HG02938 (cell line): Measurements from ENCODE around the gene RAPGEF2.
"Not testable (repeated sequence)": the region's sequence is repeated elsewhere in the genome, so short reads cannot be mapped to it uniquely, and the experiment has no call there.

Experiments
- ATAC-seq: cut with Tn5 transposase; IDR thresholded peaks from one replicate; pipeline ENCODE4 v1.9.1; 2021; ENCODE audit warnings: mild to moderate bottlenecking, moderate library complexity; ENCODE audit not compliant: unreplicated experiment

Gene RAPGEF2, protein sequence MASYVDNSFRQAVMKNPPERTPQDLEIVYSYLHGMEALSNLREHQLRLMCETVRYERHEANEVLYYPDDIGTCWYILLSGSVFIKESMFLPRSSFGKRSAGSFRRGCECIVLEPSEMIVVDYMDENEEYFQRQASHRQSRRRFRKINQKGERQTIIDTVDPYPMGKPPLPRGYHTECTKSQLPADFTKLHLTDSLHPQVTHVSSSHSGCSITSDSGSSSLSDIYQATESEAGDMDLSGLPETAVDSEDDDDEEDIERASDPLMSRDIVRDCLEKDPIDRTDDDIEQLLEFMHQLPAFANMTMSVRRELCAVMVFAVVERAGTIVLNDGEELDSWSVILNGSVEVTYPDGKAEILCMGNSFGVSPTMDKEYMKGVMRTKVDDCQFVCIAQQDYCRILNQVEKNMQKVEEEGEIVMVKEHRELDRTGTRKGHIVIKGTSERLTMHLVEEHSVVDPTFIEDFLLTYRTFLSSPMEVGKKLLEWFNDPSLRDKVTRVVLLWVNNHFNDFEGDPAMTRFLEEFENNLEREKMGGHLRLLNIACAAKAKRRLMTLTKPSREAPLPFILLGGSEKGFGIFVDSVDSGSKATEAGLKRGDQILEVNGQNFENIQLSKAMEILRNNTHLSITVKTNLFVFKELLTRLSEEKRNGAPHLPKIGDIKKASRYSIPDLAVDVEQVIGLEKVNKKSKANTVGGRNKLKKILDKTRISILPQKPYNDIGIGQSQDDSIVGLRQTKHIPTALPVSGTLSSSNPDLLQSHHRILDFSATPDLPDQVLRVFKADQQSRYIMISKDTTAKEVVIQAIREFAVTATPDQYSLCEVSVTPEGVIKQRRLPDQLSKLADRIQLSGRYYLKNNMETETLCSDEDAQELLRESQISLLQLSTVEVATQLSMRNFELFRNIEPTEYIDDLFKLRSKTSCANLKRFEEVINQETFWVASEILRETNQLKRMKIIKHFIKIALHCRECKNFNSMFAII (N-terminal part only)

DNA sequence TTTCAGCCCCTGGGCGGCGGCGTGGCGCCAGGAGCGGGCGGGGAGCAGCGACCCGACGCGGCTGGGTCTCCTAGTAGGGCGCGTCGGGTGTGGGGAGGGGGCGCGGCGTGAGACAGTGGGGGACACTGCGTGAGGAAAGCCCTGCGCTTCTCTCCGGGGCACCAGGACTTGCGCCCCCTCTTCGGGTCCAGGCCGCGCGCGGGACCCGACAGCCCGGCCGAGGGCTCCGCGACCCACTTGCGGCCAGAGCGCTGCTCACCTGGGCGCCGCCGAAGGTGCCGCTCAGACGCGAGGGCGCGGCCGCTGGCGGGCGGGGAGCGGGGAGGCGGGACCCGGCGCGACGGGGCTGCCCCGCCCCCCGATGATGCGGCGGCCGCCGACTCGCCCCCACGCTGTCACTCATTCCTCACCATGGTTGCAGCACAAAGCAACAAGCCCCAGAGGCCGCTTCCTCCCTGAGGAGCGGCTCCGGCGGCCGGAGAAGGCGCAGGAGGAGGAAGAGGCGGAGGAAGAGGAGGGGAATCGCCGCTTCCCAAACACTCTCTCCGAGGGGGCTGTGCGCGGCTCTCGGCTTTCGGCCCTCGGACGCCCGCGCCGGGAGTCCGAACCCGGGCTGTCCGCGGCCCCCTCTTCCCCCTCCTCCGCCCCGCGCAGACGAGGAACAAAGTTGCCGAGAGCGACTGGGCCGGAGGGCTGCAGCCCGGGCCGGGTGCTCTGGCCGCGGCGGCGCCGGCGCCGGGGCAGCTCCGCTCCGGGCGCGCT is at the start of gene RAPGEF2:
Gene RAPGEF2, plus strand, starts transcription at position 458 of the 762 bp plus-strand sequence. CDS start 1,084 bp downstream, outside the sequence.
- peak; percentile 74 for ATAC-seq

GRCh38 chr4:159055833-159056232 is 47.0 kb upstream of the RAPGEF2 start:
- ATAC-seq, result no peak

DNA sequence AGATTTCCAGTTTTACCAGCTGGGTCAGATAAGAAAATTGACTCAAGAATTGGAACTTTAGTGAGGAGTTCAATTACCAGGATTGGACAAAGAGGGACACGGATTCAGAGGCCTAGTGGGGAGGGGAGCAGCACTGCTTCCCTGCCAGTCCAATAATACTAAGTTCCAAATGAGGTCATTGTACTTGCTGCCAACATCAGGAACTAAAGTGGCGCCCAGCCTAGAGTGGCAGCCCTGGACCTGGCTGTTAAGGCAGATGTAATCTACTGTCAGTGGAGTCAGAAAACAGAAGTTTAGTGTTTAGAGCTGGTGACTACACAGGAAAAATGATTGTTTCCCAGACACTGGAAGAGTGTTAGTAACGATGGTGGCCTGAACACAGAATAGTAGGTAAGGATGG is 42.7 kb upstream of the RAPGEF2 start:
- ATAC-seq, result no peak

DNA sequence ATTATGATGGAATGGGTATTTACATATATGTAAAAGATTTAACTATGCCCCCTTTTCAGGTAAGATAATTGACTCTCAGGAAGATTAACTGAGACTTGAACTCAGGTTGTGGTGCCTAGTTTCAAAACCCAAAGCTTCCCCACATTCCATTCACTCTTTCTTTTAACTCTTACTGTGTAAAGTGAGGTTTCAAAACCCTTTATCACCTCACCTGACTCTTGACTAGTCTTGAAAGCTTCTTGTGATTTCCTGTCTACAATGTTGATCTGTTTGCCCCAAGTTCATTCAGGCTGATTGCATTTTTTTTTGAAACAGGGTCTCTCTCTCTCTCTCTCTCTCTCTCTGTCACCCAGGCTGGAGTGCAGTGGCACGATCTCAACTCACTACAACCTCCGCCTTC is 40.5 kb upstream of the RAPGEF2 start:
- no peak for ATAC-seq

GRCh38 chr4:159065513-159066240 is 37.2 kb upstream of the RAPGEF2 start:
- no peak for ATAC-seq

DNA sequence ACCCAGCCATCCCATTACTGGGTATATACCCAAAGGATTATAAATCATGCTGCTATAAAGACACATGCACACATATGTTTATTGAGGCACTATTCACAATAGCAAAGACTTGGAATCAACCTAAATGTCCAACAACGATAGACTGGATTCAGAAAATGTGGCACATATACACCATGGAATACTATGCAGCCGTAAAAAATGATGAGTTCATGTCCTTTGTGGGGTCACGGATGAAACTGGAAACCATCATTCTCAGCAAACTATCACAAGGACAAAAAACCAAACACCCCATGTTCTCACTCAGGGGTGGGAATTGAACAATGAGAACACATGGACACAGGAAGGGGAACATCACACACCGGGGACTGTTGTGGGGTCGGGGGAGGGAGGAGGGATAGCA is 34.7 kb upstream of the RAPGEF2 start:
- ATAC-seq, result not testable (repeated sequence)

GRCh38 chr4:159069922-159070321 is 33.0 kb upstream of the RAPGEF2 start:
- ATAC-seq, result no peak

DNA sequence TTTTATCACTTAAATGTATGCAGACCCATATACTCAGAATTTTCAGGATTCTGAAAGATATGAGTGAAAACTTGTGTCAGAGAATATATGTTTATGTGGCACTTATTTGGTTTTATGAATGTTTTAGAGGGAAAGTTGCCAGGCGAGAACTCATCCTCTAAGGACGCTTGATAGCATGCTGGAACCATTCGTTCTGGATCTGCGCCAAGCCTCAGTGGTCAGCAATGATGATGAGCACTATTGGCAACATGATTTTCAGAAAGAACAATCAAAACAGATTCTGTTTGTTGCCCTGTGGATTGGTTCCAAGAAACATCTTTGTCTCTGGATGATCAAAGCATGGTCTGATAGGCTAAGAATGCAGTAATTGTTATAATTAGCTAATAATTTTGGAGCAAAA is 32.1 kb upstream of the RAPGEF2 start:
- ATAC-seq, result no peak

DNA sequence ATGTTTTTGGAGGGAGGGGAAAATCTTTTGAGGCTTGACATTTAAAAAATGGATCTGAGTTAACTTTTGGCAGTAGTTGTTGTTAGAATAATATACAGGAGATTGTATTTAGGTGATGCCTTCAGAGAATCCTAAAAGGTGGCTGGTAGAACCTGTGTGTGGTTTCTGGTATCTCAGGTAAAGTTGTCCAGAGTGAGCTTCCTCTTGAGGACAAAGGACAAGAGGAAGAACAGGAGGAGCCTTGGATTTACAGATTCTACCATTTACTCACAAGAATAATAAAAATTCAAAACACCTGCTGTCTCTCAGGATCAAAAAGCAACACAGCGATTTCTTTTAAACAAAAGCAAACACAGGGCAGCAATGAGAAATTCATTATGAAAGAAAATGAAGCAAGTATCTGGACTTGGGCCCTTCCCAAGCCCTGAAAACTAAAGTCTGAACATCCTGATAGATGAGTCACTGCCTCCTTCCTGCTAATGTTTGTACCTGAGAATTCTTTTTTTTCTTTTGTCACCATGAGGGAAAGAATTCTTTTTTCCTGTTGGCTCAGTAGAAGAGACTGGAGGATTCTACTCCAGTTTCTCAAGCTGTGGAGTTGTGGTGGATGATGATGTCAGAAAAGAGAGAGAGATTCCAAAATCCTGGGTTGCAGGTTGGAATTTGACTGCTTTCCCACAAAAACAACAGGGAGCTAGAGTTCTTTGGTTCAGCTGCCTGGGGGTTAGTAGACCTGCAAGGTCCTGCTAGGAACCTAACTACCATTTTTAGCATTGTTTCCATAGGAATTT is 31.5 kb upstream of the RAPGEF2 start:
- no peak for ATAC-seq

DNA sequence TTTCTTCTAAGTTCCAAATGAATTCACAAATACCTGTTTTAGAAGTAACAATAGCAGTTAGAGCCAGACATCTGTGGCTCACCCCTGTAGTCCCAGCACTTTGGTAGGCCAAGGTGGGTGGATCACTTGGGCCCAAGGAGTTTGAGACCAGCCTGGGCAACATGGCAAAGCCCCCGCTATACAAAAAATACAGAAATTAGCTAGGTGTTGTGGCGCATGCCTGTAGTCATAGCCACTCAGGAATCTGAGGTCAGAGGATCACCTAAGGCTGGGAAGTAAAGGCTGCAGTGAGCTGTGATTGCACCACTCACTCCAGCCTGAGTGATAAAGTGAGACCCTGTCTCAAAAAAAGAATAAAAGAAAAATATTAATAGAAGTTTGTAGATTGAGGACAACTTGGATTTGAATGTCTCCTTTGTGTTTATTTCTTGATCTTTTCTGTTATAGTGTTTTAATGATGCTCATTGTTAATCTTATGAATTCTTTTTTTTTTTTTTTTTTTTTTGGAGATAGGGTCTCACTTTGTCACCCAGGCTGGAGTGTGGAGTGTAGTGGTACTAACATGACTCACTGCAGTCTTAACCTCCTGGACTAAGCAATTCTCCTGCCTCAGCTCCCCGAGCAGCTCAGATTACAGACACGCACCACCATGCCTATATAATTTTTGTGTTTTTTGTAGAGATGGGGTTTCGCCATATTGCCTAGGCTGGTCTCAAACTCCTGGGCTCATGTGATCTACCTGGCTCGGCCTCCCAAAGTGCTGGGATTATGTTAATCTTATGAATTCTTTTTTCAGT is 30.7 kb upstream of the RAPGEF2 start:
- no peak for ATAC-seq

GRCh38 chr4:159075531-159075932 is 27.3 kb upstream of the RAPGEF2 start:
- no peak for ATAC-seq

GRCh38 chr4:159077018-159077417 is 25.9 kb upstream of the RAPGEF2 start:
- not testable (repeated sequence) for ATAC-seq

DNA sequence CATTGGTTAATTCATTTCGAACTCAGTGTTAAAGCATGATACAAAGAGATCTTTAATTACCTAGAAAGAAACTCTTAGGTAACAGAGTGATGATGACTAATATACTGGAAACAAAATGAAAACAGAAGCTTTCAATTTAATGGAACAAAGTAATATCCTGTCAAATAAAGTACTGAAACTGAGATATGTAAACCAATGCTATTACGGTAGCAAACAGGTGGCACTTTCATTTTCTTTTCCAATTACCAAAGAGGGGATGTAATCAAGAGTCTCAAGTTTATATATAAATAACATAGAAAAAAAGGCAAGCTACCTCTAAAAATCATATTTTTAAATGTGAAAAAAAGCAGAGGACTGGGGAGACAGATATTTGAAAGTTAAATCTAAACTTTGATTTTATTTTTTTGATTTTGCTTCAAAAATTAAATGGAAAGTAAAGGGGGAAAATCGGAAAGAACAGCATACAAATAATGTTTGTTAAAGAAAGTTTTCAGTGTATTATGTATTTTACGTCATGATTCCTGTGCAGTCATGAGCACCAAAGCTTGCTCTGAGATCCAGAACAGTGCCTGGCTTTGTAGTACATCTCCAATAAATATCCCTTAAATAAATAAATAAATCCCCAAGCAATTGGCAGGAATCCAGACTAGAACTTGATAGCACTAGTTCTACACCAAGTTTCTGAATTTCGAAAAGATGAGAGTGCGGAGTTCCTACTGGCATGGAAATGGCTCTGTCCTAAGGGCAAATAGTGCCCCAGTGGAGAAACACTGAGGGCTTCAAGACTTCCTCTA is 25.0 kb upstream of the RAPGEF2 start:
- ATAC-seq, result peak; percentile 100

DNA sequence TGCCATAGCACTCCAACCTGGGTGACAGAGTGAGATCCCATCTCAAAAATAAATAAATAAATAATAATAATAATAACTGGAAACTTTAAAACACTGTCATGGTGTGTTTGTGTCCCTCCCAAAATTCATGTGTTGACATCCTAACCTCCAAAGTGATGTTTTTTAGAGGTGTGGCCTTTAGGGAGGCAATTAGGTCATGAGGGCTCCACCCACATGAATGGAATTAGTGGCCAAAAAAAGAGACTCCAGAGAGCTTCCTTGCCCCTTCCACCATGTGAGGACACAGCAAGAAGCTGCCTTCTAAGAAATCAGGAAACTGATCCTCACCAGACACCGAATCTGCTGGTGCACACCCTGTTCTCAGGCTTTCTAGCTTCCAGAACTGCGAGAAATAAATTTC is 23.8 kb upstream of the RAPGEF2 start:
- ATAC-seq, result no peak

DNA sequence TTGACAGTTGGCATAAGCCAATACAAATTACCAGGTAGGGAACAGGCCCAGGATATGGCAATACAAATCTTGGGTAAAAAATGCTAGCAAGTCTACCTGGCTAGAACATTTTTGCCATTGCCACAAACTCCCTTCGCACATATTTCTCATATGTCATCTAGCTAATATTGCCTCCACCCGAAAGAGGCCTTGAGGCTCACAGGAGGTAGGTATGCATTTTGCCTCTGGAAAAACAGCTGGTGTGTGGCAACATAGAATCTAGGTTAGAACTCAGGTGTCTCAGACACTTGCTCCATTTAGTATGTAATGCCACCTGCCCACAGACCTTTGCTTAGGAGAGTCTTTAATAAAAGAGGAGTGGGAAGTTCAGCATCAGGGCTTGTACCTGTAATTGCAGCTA is 16.3 kb upstream of the RAPGEF2 start:
- ATAC-seq, result no peak

DNA sequence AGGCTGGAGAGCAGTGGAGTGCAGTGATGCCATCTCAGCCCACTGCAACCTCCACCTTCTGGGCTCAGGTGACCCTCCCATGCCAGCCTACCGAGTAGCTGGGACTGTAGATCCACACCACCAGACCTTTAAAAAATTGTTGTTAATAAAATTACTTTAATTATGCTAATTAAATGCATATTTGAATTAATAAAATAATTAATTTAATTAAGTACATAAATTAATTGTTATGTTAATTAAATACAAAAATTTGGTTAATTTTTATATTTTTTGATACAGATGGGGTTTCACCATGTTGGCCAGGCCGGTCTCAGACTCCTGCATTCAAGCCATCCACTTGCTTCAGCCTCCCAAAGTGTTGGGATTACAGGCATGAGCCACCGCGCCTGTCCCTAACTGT is 12.6 kb upstream of the RAPGEF2 start:
- no peak for ATAC-seq

DNA sequence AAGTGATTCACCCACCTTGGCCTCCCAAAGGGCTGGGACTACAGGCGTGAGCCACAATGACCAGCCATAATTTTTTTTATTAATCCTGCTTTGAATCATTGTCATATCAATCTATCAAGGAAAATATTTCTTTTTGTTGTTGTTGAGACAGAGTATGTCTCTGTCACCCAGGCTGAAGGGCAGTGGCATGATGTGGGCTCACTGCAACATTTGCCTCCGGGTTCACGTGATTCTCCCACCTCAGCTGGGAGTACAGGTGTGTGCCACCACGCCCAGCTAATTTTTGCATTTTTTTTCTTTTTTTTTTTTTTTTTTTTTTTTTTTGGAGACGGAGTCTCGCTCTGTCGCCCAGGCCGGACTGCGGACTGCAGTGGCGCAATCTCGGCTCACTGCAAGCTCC is 8.7 kb upstream of the RAPGEF2 start:
- ATAC-seq, result not testable (repeated sequence)

DNA sequence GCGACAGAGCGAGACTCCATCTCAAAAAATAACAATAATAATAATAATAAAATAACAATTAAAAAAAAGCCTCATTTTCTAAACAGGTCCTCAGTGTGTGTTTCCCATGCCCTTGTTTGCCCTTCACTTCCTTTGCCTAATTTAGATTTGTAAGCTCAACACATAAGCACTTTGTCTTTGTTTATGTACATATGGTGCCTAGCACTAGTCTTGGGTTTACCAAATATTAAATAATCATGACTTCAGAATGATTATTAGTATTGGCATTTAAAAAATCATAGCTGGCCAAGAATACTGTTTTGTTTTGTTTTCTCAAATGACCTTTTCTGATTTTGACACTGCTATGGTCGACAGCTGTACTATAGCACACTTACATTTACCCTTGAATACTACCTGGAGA is 6.4 kb upstream of the RAPGEF2 start:
- no peak for ATAC-seq
